HepG2 (cell line): Measurements from ENCODE around the gene NPC1. TPM values are rescaled to one million over a fixed set of nuclear protein-coding genes. Genes with fewer than 3 reads are reported as not detected.

Experiments
- AGO1 ChIP-seq: fragments of 200-400 bp; formaldehyde crosslinking; IDR thresholded peaks from 2 replicates; pipeline ENCODE4 v1.6.1; 2017; ENCODE audit warnings: mild to moderate bottlenecking, low read depth, low read length, moderate library complexity; ENCODE audit not compliant: poor library complexity, severe bottlenecking
- ATF7-NPFF ChIP-seq: sonication (generic); formaldehyde crosslinking; IDR thresholded peaks from 2 replicates; pipeline ENCODE4 v1.8.1; 2023; ENCODE audit warnings: mild to moderate bottlenecking, low read depth, missing genetic modification reagents, moderate library complexity
- BRCA1 ChIP-seq: sonication (generic); formaldehyde crosslinking; IDR thresholded peaks from 2 replicates; pipeline ENCODE4 v1.4.0; 2020; ENCODE audit warnings: missing genetic modification reagents
- GATA4 ChIP-seq: sonication (generic); IDR thresholded peaks from 2 replicates; pipeline ENCODE4 v1.6.1; 2016; ENCODE audit warnings: antibody characterized with exemption, low read depth, borderline replicate concordance
- MED1 ChIP-seq: sonication (generic); formaldehyde crosslinking; IDR thresholded peaks from 2 replicates; pipeline ENCODE4 v1.4.0; 2020; ENCODE audit warnings: missing genetic modification reagents
- NFKBIZ ChIP-seq: IDR thresholded peaks from 2 replicates; pipeline ENCODE4 v1.6.1; 2018; ENCODE audit warnings: missing genetic modification reagents, missing compliant biosample characterization
- NFYB ChIP-seq: sonication (generic); formaldehyde crosslinking; IDR thresholded peaks from 2 replicates; pipeline ENCODE4 v1.4.0; 2020; ENCODE audit warnings: missing genetic modification reagents
- NR2F1 ChIP-seq, 2 experiments: fragments of 450-650 bp in 1 of 2; formaldehyde crosslinking in 1 of 2; IDR thresholded peaks; 2 replicates each; pipeline versions ENCODE4 v1.5.0 to v1.6.1; 2016 to 2020; ENCODE audit warnings: mild to moderate bottlenecking in 1 of 2, missing compliant biosample characterization in 1 of 2, missing genetic modification reagents in 1 of 2, moderate library complexity in 1 of 2
- PPARG ChIP-seq: conservative IDR thresholded peaks from 2 replicates; pipeline ENCODE4 v1.6.1; 2016; ENCODE audit warnings: missing biosample characterization, missing genetic modification reagents
- SIN3B ChIP-seq: fragments of 150-350 bp; IDR thresholded peaks from 2 replicates; pipeline ENCODE4 v1.6.1; 2014; ENCODE audit warnings: low read length
- SMAD1 ChIP-seq: sonication (generic); formaldehyde crosslinking; IDR thresholded peaks from 2 replicates; pipeline ENCODE4 v1.4.0; 2020; ENCODE audit warnings: missing genetic modification reagents, low read depth, mild to moderate bottlenecking, borderline replicate concordance
- SRY ChIP-seq: sonication (generic); formaldehyde crosslinking; IDR thresholded peaks from 2 replicates; pipeline ENCODE4 v1.8.0; 2022; ENCODE audit warnings: mild to moderate bottlenecking, missing genetic modification reagents
- YY1 ChIP-seq: IDR thresholded peaks from 2 replicates; pipeline ENCODE4 v1.6.1; 2011; ENCODE audit warnings: low read length, low read depth, moderate library complexity, mild to moderate bottlenecking; ENCODE audit not compliant: insufficient read depth, insufficient replicate concordance
- ZBTB7B ChIP-seq: sonication (generic); formaldehyde crosslinking; IDR thresholded peaks from 2 replicates; pipeline ENCODE4 v1.4.0; 2020; ENCODE audit warnings: missing genetic modification reagents
- ZNF12 ChIP-seq: sonication (generic); formaldehyde crosslinking; IDR thresholded peaks from 2 replicates; pipeline ENCODE4 v1.5.0; 2020; ENCODE audit warnings: missing genetic modification reagents
- ZNF160 ChIP-seq: sonication (generic); formaldehyde crosslinking; IDR thresholded peaks from 2 replicates; pipeline ENCODE4 v1.8.0; 2022; ENCODE audit warnings: mild to moderate bottlenecking, inconsistent platforms, missing genetic modification reagents
- ZNF17 ChIP-seq: sonication (generic); formaldehyde crosslinking; IDR thresholded peaks from 2 replicates; pipeline ENCODE4 v1.5.0; 2020; ENCODE audit warnings: mild to moderate bottlenecking, missing genetic modification reagents
- ZNF530 ChIP-seq: sonication (generic); formaldehyde crosslinking; IDR thresholded peaks from 2 replicates; pipeline ENCODE4 v1.5.0; 2020; ENCODE audit warnings: low read depth, mild to moderate bottlenecking, missing genetic modification reagents
- ZNF672 ChIP-seq: sonication (generic); formaldehyde crosslinking; IDR thresholded peaks from 2 replicates; pipeline ENCODE4 v1.8.1; 2022; ENCODE audit warnings: missing genetic modification reagents
- ZNF737 ChIP-seq: sonication (generic); formaldehyde crosslinking; IDR thresholded peaks from 2 replicates; pipeline ENCODE4 v1.5.0; 2020; ENCODE audit warnings: missing genetic modification reagents, mild to moderate bottlenecking, borderline replicate concordance
- ZNF878 ChIP-seq: sonication (generic); formaldehyde crosslinking; IDR thresholded peaks from 2 replicates; pipeline ENCODE4 v1.8.1; 2023; ENCODE audit warnings: mild to moderate bottlenecking, missing genetic modification reagents, moderate library complexity
- ZSCAN12 ChIP-seq: sonication (generic); formaldehyde crosslinking; IDR thresholded peaks from 2 replicates; pipeline ENCODE4 v1.9.0; 2021; ENCODE audit warnings: mild to moderate bottlenecking, missing genetic modification reagents
- polyA plus RNA-seq, 8 experiments: library from polyadenylated mRNA; depleted of rRNA in 3 of 8; stranded (reverse) in 7 of 8; unstranded in 1 of 8; fragments of >200 nt; fragmentation: Illumina TruSeq in 4 of 8; extraction: Trizol in 4 of 8; gene quantifications; 2 replicates each; pipeline versions ENCODE4 v1.2.1 to v1.2.3, GENCODE V29; 2011 to 2016; ENCODE audit warnings: low read depth in 4 of 8, missing spikeins in 1 of 8, mixed read lengths in 1 of 8; ENCODE audit not compliant: insufficient read depth in 1 of 8
- total RNA-seq, 5 experiments: library from RNA; depleted of rRNA; stranded (reverse); fragments of >200 nt; fragmentation: Illumina TruSeq; extraction: Trizol; gene quantifications; 2 replicates each; pipeline ENCODE4 v1.2.3, GENCODE V29; 2016; ENCODE audit warnings: low read depth in 1 of 5
- TF ChIP-seq, protein P1 (sequence below): IDR thresholded peaks from 2 replicates; pipeline ENCODE4 v1.6.1; 2016; ENCODE audit warnings: low read depth
- TF ChIP-seq, protein P2 (sequence below): sonication (generic); formaldehyde crosslinking; conservative IDR thresholded peaks from 2 replicates; pipeline ENCODE4 v1.8.1; 2023; ENCODE audit warnings: missing genetic modification reagents

The NPC1 gene
- total and polyA plus RNA-seq, 2 of the 13 experiments (the other 11 are each of a cell fraction or from before 2014, with no cell fraction given): 46.5 to 114 TPM

GRCh38 chr18:23503038-23503962, 83.0 kb downstream of the NPC1 start, which contains the start of gene RMC1 (continued):
- no peak for TF ChIP-seq YY1
- TF ChIP-seq ATF7-NPFF (CRISPR knock-in tag): peak; percentile 86
- no peak for TF ChIP-seq ZNF530 (CRISPR knock-in tag)
- TF ChIP-seq, protein P1, sequence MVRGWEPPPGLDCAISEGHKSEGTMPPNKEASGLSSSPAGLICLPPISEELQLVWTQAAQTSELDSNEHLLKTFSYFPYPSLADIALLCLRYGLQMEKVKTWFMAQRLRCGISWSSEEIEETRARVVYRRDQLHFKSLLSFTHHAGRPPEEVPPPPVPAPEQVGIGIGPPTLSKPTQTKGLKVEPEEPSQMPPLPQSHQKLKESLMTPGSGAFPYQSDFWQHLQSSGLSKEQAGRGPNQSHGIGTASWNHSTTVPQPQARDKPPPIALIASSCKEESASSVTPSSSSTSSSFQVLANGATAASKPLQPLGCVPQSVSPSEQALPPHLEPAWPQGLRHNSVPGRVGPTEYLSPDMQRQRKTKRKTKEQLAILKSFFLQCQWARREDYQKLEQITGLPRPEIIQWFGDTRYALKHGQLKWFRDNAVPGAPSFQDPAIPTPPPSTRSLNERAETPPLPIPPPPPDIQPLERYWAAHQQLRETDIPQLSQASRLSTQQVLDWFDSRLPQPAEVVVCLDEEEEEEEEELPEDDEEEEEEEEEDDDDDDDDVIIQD (CRISPR knock-in tag): peak; percentile 21; the same call in 1 of the 2 replicates
- peak; percentile 52; the same call in 1 of the 2 replicates for TF ChIP-seq ZNF878 (CRISPR knock-in tag)
- no peak for TF ChIP-seq ZNF12 (CRISPR knock-in tag)
- TF ChIP-seq NFKBIZ (CRISPR knock-in tag): no peak
- 0 out of 2 replicates have a peak, but pooled peaks have one; percentile 43 for TF ChIP-seq PPARG (CRISPR knock-in tag)
- TF ChIP-seq, protein P2, sequence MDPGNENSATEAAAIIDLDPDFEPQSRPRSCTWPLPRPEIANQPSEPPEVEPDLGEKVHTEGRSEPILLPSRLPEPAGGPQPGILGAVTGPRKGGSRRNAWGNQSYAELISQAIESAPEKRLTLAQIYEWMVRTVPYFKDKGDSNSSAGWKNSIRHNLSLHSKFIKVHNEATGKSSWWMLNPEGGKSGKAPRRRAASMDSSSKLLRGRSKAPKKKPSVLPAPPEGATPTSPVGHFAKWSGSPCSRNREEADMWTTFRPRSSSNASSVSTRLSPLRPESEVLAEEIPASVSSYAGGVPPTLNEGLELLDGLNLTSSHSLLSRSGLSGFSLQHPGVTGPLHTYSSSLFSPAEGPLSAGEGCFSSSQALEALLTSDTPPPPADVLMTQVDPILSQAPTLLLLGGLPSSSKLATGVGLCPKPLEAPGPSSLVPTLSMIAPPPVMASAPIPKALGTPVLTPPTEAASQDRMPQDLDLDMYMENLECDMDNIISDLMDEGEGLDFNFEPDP: no peak
- TF ChIP-seq ZSCAN12 (CRISPR knock-in tag): no peak
- TF ChIP-seq ZNF672 (CRISPR knock-in tag): peak; percentile 78; the same call in 1 of the 2 replicates
- TF ChIP-seq ZNF160 (CRISPR knock-in tag): no peak
- no peak for TF ChIP-seq SRY (CRISPR knock-in tag)
- TF ChIP-seq ZNF17 (CRISPR knock-in tag): no peak
- no peak for TF ChIP-seq SIN3B
- no peak; the same call in 1 of the 2 replicates for TF ChIP-seq MED1 (CRISPR knock-in tag)
- TF ChIP-seq AGO1: no peak
- TF ChIP-seq GATA4: peak; percentile 66; the same call in 1 of the 2 replicates
- no peak for TF ChIP-seq NFYB
- peak; percentile 74; the same call in 1 of the 2 replicates for TF ChIP-seq ZBTB7B (CRISPR knock-in tag)
- no peak for TF ChIP-seq ZNF737
- TF ChIP-seq BRCA1: no peak
- TF ChIP-seq NR2F1 (CRISPR knock-in tag; IDR thresholded peaks at IDR 0.05): no peak
- TF ChIP-seq SMAD1 (CRISPR knock-in tag): peak; percentile 30; the same call in 1 of the 2 replicates
